Activated T-cell treated with anti-CD3 and anti-CD28 coated beads for 4 hours (primary cell): Measurements from ENCODE around the gene CNTLN.
"Not testable (repeated sequence)": the region's sequence is repeated elsewhere in the genome, so short reads cannot be mapped to it uniquely, and the experiment has no call there.

ENCODE experiments used
- DNase-seq: peaks from one replicate; pipeline ENCODE4 v3.0.0-alpha.2; 2020

CNTLN gene

DNA sequence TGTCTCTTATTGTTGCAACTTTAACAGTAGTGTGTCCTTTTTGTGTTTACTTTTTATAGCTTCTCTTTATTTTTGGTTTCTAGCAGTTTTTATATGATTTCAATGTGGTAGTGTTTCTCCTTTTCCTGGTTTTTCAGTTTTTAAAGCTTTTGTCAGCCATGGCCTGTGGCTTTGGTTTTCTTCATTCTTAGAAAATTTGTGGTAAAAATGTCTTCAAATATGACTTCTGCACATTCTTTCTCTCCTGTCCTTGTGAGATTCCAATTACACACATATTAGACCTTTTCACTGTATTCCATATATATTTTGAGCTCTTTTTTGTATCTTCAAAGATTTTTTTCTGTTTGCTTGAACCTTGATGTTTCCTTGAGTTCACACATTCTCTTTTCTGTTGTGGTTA lies 180.5 kb downstream of the CNTLN start:
- DNase-seq, result no peak

DNA sequence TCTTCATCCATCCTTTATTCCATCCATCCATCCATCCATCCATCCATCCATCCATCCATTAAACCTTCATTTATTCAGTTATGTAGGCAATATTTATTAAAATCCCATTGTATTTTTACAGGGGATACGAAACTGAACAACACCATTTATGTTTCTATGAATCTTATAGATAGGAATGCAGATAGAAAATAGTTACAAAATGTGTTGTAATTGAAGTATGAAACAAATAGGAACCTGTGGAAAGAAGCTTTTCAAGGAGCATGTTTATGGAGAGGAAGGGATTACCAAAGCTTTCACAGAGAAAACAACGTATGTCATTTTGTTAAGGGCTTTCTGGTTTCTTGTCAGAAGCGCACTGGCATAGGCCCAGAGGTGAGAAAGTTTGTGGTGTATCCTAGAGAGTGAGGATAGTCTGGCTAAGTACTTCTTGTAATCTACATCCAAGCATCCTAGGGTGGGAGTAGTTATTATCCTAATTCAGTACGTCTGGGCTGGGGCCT lies 184.0 kb downstream of the CNTLN start:
- no peak for DNase-seq

DNA sequence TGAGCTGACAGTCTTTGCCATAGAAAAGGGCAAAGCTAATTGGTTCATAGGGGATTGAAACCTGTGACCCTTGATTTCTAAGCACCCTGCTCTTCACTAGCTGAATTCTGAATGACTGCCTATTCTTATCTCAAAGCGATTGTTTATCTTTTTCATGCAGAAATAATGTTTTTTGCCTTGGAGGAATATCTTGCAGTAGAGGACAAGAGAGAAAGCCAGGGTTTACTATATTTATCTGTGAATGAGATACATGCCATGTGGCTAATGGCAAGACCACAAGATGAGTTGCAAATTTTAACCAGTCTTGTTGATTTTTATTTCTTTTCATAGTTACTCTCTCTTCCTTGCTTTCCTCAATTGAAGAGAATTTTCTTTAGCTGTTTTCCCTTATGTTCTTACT lies 185.0 kb downstream of the CNTLN start:
- no peak for DNase-seq

DNA sequence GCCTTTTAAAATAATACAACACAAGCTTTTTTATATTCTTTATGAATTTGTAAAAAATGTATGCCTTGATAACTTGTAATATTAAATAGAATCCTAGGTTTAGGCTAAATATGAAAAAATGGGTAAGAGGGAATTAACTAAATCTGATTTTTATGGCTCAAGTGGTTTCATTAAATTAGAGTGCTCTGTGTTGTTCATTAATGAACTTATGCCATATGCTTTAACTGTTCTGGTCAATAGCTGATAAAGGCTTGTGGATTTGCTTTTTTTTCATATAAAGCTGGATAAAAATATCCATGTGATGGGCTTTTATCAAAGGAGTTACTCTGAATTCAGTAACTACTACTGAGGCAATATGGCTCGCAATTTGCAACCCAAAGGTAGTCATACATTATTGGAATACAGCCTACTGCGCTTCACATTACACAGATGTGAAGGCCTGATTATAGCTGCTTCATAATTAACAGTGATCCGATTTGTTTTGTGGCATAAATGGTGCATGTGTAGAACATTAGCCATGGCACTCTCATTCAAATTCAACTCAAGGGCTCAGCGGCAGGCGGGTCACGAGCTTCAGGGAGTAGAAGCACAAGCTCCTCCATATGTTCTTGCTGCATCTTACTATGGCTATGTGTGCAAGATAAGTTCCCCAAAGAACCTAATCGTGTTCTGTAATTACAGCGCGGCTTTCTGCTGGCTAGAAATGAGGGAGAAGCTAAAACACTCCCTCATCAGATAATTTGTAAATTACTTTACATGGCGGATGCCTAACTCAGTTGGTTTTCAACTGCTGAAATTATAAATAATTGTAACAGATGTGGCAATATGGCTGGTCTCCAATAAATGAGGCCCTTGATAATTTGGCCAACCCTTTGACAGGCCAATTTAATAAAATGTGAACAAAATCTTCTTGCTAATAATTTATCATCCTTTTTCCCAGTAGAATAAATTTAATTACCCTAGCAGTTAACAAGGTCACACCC lies 188.3 kb downstream of the CNTLN start:
- DNase-seq, result no peak

DNA sequence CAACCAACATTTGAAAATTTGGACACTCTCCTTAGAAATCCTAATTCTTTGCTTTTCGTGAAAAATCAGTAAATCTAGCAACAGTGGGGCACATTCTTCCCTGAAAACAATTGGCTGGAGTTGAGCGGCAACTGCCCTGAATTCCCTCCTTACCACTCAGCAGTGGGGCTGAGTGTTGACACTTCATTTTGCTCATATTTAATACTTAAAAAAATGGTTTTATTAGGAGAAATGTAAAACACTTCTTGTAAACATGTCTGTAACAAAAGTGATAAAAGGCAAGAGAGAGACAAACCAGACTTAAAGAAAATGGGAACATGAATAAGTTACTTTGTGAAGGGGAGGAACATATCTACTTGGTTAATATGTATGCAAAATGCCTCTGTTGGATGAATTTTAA lies 193.5 kb downstream of the CNTLN start:
- no peak for DNase-seq

DNA sequence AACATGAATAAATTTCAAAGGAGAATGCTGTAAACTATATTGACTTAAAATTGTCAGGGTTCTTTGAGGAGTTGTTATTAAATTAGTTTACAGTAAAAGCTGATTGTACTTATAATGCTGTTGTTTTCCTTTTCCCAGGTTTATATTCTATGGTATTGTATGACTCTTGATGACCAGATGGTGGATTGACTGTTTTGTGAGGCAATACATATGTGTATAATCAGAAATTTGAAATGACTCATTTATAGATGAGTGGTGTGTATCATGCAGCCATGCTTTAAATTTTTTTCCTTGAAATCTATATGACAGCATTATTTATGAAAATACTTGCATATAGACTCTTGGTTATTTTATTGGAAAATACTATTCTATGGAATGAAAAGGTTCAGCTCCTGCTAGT lies 195.3 kb downstream of the CNTLN start:
- DNase-seq, result no peak

DNA sequence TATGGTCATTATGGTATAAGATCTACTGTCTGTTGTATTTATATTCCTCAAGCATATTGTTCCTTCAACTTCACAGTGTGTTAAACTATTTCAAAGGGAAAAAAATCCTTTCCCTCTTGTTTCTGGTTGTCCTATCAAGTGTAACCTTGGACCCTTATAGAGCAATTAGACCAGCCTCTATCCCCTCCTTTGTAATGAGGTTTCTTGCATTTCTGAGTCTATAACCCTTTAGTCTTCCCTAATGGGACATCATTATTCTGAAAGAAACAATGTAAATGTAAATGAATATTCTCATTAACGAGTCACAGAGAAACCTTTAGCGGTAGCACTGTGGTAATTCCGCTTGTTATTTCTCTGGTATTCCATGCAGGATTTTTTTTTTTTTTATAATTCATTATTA lies 197.3 kb downstream of the CNTLN start:
- DNase-seq, result no peak

DNA sequence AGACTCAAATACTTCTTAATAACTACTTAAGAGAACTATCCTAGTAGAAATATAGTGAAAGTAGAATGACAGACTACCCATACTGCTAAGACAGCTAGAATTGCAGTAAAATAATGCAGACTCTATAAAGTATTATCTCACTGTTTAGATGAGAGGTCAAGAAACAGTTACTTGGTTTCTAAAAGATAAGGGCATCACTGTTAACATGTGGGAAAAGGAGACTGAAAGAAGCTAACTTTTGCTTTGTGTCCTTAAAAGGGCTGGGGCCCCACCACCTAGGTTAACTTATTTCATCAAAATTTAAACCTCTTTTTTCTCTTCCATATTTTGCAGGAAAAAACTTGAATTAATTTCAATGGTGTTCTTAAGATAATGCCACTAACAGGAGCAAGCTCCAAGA lies 204.3 kb downstream of the CNTLN start:
- no peak for DNase-seq

DNA sequence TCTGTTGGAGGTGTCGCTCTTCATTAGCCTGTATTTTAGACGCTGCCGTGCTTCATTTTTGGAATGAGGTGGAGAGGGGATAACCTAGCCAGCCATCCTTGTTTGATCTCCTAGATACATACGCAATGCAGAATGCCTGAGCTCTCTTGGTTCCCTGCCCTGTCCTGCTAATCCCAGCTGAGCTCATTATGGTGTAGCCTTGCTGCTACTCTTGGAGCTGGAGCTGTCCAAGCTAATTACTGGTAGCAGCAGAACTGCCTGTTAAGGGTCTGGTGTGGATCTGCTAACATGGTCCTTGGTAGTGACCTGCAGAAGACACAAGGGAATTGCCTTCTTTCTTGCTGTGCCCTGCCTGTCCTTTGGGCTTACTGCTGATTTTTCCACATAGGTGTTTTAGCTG lies 207.9 kb downstream of the CNTLN start:
- DNase-seq, result no peak

DNA sequence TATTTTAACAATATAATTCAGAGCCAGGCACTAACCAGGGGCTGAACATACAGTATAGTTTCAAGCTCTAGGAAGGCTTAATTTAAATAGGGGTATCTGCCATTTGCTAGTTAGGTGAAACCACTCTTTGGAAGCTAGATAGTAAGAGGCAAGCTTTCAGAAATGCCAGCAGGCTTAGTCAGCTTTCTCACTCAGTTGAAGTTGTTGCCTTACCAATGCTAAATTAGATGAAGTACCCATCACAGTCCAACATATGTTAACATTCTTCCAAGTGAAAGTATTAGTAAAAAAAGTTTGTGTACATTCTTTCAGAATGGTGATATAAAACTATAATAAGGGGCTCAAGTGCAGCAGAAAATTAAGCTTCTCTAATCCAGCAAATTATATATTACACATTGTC lies 215.0 kb downstream of the CNTLN start:
- DNase-seq, result no peak

DNA sequence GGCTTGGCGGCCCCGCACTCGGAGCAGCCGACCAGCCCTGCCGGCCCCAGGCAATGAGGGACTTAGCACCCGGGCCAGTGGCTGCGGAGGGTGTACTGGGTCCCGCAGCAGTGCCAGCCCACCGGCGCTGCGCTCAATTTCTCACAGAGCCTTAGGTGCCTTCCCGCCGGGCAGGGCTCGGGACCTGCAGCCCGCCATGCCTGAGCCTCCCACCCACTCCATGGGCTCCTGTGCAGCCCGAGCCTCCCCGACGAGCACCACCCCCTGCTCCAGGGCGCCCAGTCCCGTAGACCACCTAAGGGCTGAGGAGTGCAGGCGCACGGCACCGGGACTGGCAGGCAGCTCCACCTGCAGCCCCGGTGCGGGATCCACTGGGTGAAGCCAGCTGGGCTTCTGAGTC lies 219.2 kb downstream of the CNTLN start:
- not testable (repeated sequence) for DNase-seq

DNA sequence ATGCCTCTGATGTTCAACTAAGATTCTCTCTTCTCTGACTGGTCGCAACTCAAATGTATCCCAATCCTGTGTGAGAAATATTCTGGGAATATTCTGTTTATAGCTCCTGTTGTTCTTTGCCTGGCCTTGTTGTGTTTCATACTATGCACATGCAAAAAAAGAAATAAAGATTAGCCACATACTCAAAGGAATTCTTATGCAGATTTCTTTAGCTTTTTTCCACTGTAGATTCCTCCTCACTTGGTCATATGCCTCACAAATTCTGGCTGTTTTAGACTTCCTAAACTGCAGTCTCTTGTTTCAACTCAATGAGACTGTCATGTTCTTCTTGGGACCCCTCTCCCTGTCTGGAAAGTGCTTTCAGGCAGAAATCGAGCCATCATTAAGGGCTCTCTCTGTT lies 226.5 kb downstream of the CNTLN start:
- DNase-seq, result no peak

DNA sequence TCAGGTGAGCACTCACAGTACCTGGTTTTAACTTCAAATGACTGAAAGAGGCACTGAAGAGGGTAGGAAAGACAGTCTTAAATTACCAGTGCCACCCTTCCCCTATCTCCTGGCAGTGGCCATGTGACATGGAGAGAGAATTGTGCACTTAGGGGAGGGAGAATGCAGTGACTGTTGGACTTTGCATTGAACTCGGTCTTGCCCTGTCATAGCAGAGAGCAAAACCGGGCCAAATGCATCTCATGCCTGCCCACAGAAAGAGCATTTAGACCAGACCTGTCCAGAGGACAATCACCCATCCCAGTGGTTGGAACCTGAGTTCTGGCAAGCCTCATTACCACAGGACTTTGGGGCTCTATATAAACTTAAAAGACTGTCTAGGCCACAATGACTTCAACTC lies 232.2 kb downstream of the CNTLN start:
- DNase-seq, result no peak

DNA sequence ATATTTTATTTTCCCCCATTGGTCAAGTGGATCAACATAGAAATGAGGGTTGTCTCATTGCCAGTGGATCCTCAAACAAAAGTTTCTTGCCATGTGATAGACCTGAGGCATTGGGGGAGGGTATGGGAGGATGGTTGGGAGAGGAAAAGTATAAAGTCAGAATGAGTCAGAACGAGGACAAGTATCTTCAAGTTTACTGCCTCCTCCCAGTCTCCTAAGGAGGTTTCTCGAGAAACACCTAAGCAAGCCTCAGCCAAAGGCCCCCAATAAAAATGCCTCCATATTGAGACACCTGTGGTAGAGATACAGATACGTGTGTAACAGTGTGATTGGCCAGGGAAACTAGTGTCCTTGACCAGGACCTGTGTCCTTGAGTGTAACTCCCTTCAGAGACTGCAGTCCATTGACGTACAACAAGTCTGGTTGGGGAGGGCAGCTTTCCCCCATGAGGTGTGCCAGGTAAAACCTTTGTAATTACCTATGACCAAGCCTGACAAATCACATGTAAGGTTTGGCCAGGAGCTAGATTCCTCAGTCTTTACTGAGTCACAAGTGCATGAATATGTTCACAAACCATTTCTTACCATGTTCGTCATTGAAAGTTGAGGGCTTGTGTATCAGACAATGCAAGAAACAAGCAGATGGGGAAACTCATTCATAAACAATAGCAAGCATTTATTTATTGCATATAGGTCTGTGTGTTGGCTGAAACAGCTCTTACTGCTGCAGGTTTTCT lies 245.5 kb downstream of the CNTLN start:
- no peak for DNase-seq

DNA sequence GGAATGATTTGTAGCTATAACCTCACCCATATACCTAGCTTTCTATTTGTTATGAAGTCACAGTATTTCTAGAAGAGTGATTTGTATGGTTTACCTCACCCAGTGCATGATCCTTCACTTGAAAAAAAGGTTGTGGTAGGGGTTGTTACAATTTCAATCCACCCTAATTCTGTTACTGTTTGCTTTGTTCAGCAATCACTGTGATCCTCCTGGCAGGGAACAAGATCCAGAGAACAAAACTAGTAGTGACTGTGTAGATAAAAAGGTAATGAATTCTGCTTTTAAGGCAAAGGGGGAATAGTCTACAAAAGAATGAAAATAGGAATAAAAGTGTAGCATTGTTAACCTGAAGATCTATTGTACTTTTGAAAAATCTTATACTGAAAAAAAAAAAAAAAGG lies 252.7 kb downstream of the CNTLN start:
- no peak for DNase-seq

DNA sequence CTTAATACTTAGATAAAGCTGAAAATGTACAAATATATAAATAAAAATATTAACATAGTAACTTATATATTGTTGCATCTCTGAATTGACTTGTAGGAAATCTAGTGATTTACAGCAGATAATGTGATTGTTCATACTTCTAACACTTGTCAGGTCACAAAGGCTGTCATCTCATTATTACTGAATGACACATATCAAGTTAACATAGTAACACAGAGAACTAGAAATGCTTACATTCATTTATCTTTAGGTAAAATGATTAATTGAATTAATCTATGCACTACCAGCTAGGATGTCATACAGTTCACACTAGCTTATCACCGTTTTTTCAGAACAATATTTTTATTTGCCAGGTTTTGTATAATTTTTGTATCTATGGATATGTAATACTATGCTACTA lies 254.2 kb downstream of the CNTLN start:
- no peak for DNase-seq

DNA sequence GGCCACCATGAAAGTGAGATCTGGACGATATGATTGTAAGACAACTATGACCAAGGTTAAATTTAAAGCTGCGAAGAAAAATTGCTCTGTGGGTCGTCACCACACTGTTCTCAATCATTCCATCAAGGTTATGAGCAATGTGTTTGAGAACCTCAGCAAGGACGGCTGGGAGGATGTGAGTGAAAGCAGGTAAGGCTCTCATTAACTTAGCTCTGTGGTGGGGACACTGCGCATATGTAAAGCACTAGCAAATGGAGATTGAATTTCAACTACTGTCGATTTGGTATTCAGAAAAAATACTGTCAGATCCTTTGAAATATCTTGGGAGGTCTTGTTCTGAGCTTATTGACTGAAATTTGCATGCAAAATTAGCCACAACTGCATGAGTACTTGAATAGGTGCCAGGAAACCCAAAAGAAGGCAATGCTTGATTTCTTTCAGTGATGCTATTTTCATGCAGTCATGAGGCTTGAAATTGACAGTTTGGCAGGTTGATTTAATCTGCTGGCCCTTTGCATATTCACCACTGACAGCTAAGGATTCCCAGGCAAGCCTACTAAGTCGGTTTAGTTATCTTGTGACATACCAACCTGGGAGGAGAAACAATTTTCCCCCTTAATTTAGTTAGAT lies 260.2 kb downstream of the CNTLN start:
- DNase-seq, result no peak

DNA sequence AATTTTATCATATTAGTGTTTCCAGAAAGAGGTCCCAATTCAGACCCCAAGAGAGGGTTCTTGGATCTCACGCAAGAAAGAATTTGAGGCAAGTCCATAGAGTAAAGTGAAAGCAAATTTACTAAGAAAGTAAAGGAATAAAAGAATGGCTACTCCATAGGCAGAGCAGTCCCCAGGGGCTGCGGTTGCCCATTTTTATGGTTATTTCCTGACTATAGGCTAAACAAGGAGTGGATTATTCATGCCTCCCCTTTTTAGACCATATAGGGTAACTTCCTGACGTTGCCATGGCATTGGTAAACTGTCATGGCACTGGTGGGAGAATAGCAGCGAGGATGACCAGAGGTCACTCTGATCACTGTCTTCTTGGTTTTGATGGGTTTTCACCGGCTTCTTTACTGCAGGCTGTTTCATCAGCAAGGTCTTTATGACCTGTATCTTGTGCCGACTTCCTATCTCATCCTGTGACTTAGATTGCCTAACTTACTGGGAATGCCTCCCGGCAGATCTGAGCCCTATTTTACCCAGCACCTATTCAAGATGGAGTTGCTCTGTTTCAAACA lies 262.4 kb downstream of the CNTLN start:
- DNase-seq, result not testable (repeated sequence)

DNA sequence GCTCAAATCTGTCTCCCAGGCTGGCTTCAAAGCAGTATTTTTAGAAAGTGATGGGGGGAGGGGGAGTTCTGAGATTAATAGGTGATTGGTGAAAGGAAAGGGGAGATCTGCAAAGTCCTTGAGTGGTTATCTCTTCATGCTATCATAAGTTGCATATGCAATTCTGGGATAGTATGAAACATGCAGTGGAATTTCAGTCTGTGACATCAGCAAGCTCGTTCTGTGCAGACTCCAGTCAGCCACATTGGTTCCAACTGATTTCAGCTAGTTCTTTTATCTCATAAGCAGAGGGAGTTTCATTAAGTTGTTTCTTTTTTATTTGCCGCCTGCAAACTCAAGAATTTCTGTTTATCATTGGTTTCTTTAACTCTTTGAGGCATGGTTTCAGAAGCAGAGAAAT lies 263.5 kb downstream of the CNTLN start:
- DNase-seq, result no peak

DNA sequence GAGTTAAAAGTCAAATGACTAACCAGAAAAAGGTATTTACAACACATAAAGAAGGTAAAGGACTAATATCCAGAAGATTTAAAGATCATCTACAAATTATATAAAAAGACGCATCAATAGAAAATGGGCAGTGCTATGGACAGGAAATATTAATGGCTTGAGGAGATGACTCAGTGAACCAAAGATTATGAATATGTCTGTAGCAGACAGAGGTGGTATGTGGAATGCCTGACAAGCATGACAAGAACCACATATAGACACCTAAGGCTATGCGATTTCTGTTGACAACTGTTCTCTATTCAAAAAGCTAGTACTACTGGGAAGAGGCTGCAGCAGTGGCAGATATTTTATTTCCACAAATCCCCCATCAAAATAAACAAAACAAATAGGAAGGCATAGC lies 267.0 kb downstream of the CNTLN start:
- DNase-seq, result no peak

DNA sequence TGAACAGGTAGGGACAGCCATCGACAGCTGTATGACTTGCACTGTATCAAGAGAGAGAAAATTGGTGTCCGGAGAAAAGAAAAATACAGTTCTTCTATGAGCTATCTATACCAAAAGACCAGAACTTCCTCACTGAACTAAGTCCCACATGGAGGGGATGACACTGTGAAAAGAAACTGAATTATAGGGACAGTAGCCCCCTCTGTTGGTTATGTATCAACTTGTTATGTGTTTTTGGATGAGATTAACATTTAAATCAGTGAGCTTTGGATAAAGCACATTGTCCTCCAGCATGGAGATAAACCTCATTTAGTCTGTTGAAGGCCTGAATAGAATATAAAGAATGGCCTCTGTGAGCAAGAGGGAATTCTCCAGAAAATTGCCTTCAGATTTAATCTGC lies 267.5 kb downstream of the CNTLN start:
- DNase-seq, result no peak

DNA sequence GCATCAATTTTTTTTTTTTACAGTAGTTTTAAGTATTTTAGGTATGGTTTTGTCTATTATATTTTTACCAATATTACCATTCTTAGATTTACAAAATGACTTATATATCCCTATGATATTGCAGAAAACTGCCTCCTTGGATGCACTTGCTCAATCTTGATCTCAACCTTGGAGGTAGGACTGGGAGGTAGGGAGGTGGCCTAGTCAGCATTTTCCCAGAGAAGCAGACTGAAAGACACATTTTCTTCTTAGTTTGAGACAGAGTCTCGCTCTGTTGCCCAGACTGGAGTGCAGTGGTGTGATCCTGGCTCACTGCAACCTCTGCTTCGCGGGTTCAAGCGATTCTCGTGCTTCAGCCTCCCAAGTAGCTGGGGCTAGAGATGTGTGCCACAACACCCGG lies 268.7 kb downstream of the CNTLN start:
- no peak for DNase-seq

DNA sequence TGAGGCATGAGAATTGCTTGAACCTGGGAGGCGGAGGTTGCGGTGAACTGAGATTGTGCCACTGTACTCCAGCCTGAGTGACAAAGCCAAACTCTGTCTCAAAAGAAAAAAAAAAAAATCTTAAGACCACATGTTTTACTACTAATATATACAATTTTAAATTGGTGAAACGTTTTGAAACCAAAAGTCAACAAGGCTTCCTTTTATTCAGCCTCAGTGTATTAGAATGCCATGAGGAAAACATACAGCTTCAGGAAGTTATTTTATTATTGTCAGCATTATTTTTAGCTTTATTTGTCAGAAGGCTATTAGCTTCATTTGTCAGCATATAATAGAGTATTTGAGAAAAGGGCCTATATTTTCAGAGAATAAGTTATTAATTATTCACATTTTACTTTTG lies 280.1 kb downstream of the CNTLN start:
- DNase-seq, result no peak
